Progenitor cell of endocrine pancreas (in vitro differentiated cells): Measurements from ENCODE around the gene TMIGD2. TPM values are rescaled to one million over a fixed set of nuclear protein-coding genes. Genes with fewer than 3 reads are reported as not detected.

Source experiments
- DNase-seq: peaks from one replicate; pipeline ENCODE4 v3.0.0; 2021; ENCODE audit warnings: low spot score; ENCODE audit not compliant: unreplicated experiment
- H3K27ac Mint-ChIP-seq: 2 replicates; pipeline ENCODE4 v1.8.0; 2021; ENCODE audit warnings: mild to moderate bottlenecking, moderate library complexity, mixed read lengths
- H3K27me3 Mint-ChIP-seq: 2 replicates; pipeline ENCODE4 v1.8.0; 2021; ENCODE audit warnings: mixed read lengths
- H3K36me3 Mint-ChIP-seq: 2 replicates; pipeline ENCODE4 v1.8.0; 2022; ENCODE audit warnings: mixed read lengths; ENCODE audit not compliant: insufficient read depth
- H3K4me1 Mint-ChIP-seq: 2 replicates; pipeline ENCODE4 v1.8.0; 2021; ENCODE audit warnings: low read depth, mixed read lengths
- H3K4me3 Mint-ChIP-seq: 2 replicates; pipeline ENCODE4 v1.8.0; 2021; ENCODE audit warnings: low read depth, mild to moderate bottlenecking, moderate library complexity, mixed read lengths
- H3K9me3 Mint-ChIP-seq: 2 replicates; pipeline ENCODE4 v1.8.0; 2021; ENCODE audit warnings: low read depth, mixed read lengths
- total RNA-seq: library from RNA; stranded (reverse); gene quantifications from 2 replicates; pipeline ENCODE4 v1.2.1, GENCODE V29; 2021
- TF ChIP-seq, protein P1 (sequence below): fragments of 200-600 bp; sonication (generic); IDR thresholded peaks from one replicate; pipeline ENCODE4 v1.5.0; 2021; ENCODE audit warnings: antibody characterized with exemption, mild to moderate bottlenecking; ENCODE audit not compliant: unreplicated experiment

The TMIGD2 gene
- total RNA-seq, 1 donor from 2014 or later = not detected

DNA sequence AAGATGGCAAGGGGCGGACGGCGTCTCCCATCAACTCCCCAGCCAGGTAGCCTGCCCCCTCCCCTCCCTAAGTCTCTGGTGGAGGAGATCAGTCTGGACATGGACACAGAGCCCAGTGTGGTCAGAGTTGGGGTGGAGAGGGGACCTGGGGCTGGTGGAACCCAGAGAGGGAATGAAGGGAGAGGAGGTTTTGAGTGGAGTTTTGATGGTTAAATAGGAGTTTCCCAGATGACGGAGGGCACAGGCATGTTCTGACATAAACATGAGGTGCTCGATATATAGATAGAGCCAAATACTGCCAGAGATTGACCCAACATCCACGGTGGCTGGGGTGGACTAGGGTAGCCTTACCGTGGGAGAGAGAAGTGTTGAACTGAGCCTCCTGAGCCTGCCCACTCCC lies 16.3 kb upstream of the TMIGD2 start:
- Mint-ChIP-seq H3K27ac (no peak overlapping the region), H3K4me3 (no peak overlapping the region), H3K4me1 (no peaks in the 10 kb centered on the region), H3K27me3 (no peaks in the 10 kb centered on the region), H3K36me3 (peaks cover 26% of the 10 kb centered on the region), H3K9me3 (peaks cover 20% of the 10 kb centered on the region)
- DNase-seq = no peak
- TF ChIP-seq, protein P1, sequence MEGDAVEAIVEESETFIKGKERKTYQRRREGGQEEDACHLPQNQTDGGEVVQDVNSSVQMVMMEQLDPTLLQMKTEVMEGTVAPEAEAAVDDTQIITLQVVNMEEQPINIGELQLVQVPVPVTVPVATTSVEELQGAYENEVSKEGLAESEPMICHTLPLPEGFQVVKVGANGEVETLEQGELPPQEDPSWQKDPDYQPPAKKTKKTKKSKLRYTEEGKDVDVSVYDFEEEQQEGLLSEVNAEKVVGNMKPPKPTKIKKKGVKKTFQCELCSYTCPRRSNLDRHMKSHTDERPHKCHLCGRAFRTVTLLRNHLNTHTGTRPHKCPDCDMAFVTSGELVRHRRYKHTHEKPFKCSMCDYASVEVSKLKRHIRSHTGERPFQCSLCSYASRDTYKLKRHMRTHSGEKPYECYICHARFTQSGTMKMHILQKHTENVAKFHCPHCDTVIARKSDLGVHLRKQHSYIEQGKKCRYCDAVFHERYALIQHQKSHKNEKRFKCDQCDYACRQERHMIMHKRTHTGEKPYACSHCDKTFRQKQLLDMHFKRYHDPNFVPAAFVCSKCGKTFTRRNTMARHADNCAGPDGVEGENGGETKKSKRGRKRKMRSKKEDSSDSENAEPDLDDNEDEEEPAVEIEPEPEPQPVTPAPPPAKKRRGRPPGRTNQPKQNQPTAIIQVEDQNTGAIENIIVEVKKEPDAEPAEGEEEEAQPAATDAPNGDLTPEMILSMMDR = no peak

DNA sequence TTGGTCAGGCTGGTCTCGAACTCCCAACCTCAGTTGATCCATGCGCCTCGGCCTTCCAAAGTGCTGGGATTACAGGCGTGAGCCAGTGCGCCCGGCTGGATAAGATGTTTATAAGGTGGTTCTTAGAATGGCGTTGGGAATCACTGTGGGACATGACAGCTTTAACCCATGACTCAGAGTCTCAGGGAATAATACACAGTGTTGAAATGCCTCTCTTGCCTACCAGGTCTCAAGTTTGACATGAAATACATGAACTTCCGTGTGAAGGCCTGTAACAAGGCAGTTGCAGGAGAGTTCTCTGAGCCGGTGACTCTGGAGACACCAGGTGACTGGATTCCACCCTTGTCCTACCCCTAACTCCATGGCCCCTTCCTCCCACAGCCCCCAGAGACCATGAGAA lies 14.8 kb upstream of the TMIGD2 start:
- DNase-seq = no peak
- Mint-ChIP-seq H3K27ac (no peak overlapping the region), H3K9me3 (peaks cover 20% of the 10 kb centered on the region), H3K27me3 (no peaks in the 10 kb centered on the region), H3K36me3 (peaks cover 23% of the 10 kb centered on the region), H3K4me1 (no peaks in the 10 kb centered on the region), H3K4me3 (no peak overlapping the region)
- TF ChIP-seq, protein P1 = no peak

DNA sequence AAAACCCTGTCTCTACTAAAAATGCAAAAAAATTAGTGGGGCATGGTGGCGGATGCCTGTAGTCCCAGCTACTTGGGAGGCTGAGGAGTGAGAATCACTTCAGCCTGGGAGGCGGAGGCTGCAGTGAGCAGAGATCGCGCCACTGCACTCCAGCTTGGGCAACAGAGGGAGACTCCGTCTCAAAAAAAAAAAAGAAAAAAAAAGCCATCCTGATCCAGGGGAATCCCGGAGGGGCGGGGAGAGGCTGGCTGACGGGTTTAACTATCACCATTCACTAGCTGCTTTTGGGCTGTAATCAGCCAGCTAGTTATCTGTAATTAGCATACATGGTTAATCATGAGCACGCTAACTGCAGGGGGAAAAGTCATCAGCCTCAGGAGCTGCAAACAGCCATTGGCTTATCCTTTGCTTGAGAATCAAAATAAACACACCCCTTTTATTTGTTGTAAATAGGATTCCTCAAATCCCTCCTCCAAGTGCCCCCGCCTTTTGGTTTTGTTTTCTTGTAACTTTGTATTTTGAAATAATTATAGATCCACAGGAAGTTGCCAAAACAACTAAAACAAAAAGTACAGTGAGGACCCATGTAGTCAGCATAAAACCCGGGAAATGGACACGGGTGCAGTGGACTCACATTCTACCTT lies 11.8 kb upstream of the TMIGD2 start:
- no peaks in the 10 kb centered on the region for H3K27me3 Mint-ChIP-seq
- TF ChIP-seq, protein P1 = no peak
- H3K4me3 Mint-ChIP-seq = no peak overlapping the region
- H3K27ac Mint-ChIP-seq = no peak overlapping the region
- H3K4me1 Mint-ChIP-seq = no peaks in the 10 kb centered on the region
- H3K9me3 Mint-ChIP-seq = peaks cover 5% of the 10 kb centered on the region
- DNase-seq = no peak
- H3K36me3 Mint-ChIP-seq = peaks cover 10% of the 10 kb centered on the region

DNA sequence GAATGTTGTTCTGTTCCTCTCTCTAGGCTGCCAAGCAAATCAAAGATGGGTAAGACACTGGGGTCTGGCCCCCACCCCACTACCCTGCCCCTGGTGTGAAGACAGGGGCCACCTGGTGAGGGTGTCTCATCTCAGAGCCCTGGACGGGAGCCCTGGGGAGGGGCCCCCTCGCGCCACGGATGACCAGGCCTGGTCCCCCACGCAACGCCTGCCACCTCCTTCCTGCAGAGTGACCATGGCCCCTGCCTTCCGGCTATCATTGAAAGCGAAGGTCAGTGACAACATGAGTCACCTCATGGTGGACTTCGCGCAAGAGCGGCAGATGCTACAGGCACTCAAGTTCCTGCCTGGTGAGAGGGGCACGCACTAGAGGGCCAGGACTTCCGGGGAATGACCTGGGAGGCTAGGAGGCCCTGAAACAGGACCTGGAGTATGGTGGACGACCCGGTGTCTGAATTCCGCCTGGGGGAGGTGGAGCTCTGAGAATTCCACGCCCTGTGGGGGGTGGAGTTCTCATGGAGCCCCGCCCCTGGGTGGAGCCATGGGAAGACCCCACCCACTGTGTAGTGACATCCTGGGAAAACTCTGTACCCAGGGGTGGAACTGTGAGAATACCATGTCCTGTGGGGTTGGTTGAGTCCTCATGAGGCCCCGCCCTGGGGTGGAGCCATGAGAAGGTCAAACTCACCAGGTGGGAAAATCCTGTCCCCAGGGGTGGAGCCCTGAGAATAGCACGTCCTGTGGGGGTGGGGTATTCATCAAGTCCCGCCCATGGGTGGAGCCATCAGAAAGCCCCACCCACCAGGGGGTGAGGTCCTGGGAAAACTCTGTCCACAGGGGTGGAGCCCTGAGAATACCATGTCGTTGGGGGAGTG lies 8.3 kb upstream of the TMIGD2 start:
- no peak for DNase-seq
- TF ChIP-seq, protein P1 = no peak
- Mint-ChIP-seq H3K36me3 (peaks cover 3% of the 10 kb centered on the region), H3K9me3 (no peaks in the 10 kb centered on the region), H3K27me3 (no peaks in the 10 kb centered on the region), H3K4me1 (no peaks in the 10 kb centered on the region), H3K4me3 (no peak overlapping the region), H3K27ac (no peak overlapping the region)

DNA sequence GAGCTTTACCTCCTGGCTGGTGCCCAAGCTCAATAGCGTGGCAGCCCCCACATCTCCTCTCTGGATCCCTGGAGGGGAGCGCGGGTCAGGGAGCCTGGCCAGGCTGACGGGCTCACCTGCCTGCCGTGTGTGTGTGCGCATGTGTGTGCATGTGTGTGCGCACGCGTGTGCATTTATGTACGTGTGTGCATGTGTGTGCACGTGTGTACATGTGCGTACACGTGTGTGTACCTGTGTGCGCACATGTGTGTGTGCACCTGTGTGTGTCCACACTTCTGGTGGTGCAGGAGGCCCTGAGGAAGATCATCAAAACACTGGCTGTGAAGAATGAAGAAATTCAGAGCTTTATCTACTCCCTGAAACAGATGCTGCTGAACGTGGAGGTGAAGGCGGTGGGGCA lies 3.5 kb upstream of the TMIGD2 start:
- TF ChIP-seq, protein P1 = no peak
- Mint-ChIP-seq H3K4me1 (peaks cover 2% of the 10 kb centered on the region), H3K27me3 (no peaks in the 10 kb centered on the region), H3K36me3 (peaks cover 1% of the 10 kb centered on the region), H3K27ac (no peak overlapping the region), H3K9me3 (no peaks in the 10 kb centered on the region), H3K4me3 (peak overlapping the region; percentile 63)
- DNase-seq = no peak
